ENCODE results near the gene FANCI.

- TF ChIP-seq CTCF (IDR thresholded peaks at IDR 0.05; ENCODE audit: low read length) (no peak), EZH2phosphoT487 (IDR thresholded peaks at IDR 0.05; ENCODE audit: low read length) (no peak)
Observed at GRCh38 chr15:89309993-89310392, 66.2 kb downstream of the FANCI start.
